GM12872 (cell line): ENCODE measurements around the gene BRD3OS.

ENCODE experiments used
- CTCF ChIP-seq: IDR thresholded peaks from 3 replicates; pipeline ENCODE4 v1.5.1; 2011; ENCODE audit warnings: low read depth, mild to moderate bottlenecking, low read length, moderate library complexity; ENCODE audit not compliant: insufficient read depth

BRD3OS gene

GRCh38 chr9:134036130-134036529 lies 10.8 kb downstream of the BRD3OS start:
- no peak for TF ChIP-seq CTCF

GRCh38 chr9:134037641-134038040 lies 12.4 kb downstream of the BRD3OS start:
- no peak for TF ChIP-seq CTCF

- TF ChIP-seq CTCF: no peak
Measured at GRCh38 chr9:134039386-134040175, 14.3 kb downstream of the BRD3OS start.

GRCh38 chr9:134040176-134040565 lies 14.9 kb downstream of the BRD3OS start:
- no peak for TF ChIP-seq CTCF

- TF ChIP-seq CTCF: no peak
Measured at GRCh38 chr9:134040781-134041648, 15.7 kb downstream of the BRD3OS start.

GRCh38 chr9:134041649-134041962 lies 16.3 kb downstream of the BRD3OS start:
- no peak for TF ChIP-seq CTCF

GRCh38 chr9:134043531-134043988 lies 18.3 kb downstream of the BRD3OS start:
- no peak for TF ChIP-seq CTCF
